ENCODE results near the gene MIB1. TPM values are rescaled to one million over a fixed set of nuclear protein-coding genes. Genes with fewer than 3 reads are reported as not detected.

The MIB1 gene
- total RNA-seq, 1 donor from 2014 or later = 228 TPM

DNA sequence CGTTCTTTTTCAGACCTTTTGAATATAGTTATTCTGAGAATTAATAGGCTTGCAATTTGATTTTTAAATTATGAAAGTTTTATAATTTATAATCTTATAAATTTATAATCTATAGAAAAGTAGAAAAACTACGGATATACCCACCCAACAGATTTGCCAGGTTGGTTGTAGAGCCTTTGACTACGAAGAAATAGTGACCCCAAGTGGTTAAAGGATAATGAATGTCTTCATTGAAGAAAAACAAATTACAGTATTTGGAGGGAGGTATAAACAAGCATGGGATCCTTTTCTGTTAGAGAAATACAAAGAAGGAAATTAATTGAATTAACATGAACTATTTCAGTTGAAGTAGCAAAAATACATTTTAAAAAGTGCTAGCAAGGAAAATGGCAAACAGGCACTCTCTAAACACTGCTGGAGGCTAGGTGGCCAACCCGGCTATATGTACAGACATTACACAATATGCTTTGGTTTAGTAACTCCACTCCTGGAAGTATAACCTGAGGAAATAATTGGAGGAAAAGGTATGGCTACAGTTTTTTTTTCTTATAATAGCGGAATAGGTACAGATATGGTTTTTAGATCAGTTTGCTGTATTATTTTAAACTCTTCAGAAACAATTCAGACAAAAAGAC lies 110.9 kb downstream of the MIB1 start:
- Mint-ChIP-seq H3K27ac (ENCODE audit: unreplicated experiment) (no peak overlapping the region), H3K4me3 (ENCODE audit: unreplicated experiment) (no peak overlapping the region), H3K27me3 (ENCODE audit: unreplicated experiment) (no peaks in the 10 kb centered on the region), H3K9me3 (ENCODE audit: unreplicated experiment) (no peaks in the 10 kb centered on the region), H3K36me3 (ENCODE audit: unreplicated experiment) (peaks cover 3% of the 10 kb centered on the region), H3K4me1 (ENCODE audit: low read depth, unreplicated experiment) (peaks cover 8% of the 10 kb centered on the region)
- TF ChIP-seq, protein P1, sequence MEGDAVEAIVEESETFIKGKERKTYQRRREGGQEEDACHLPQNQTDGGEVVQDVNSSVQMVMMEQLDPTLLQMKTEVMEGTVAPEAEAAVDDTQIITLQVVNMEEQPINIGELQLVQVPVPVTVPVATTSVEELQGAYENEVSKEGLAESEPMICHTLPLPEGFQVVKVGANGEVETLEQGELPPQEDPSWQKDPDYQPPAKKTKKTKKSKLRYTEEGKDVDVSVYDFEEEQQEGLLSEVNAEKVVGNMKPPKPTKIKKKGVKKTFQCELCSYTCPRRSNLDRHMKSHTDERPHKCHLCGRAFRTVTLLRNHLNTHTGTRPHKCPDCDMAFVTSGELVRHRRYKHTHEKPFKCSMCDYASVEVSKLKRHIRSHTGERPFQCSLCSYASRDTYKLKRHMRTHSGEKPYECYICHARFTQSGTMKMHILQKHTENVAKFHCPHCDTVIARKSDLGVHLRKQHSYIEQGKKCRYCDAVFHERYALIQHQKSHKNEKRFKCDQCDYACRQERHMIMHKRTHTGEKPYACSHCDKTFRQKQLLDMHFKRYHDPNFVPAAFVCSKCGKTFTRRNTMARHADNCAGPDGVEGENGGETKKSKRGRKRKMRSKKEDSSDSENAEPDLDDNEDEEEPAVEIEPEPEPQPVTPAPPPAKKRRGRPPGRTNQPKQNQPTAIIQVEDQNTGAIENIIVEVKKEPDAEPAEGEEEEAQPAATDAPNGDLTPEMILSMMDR (IDR thresholded peaks at IDR 0.05; ENCODE audit: partially characterized antibody, unreplicated experiment) = no peak
- no peak for DNase-seq

DNA sequence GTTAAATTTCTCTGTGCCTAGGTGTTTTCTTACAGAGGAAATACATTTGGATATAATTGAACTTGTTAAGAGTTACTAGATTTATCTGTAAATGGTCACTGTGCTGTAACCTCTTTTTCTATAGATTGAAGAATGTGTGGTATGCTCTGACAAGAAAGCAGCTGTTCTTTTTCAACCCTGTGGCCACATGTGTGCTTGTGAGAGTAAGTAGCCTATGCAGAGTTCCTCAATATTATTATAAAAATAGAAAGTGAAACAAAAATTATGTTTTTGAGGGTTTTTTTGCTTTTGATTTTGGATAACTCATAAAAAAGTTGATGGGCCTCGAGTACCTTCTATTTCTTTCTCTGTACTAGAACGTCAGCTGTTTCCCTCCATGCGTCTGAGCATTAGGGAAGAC lies 112.4 kb downstream of the MIB1 start:
- Mint-ChIP-seq H3K4me3 (ENCODE audit: unreplicated experiment) (no peak overlapping the region), H3K27me3 (ENCODE audit: unreplicated experiment) (no peaks in the 10 kb centered on the region), H3K27ac (ENCODE audit: unreplicated experiment) (peak overlapping the region; percentile 31), H3K4me1 (ENCODE audit: low read depth, unreplicated experiment) (peaks cover 8% of the 10 kb centered on the region), H3K9me3 (ENCODE audit: unreplicated experiment) (no peaks in the 10 kb centered on the region), H3K36me3 (ENCODE audit: unreplicated experiment) (no peaks in the 10 kb centered on the region)
- DNase-seq = no peak
- TF ChIP-seq, protein P1 (IDR thresholded peaks at IDR 0.05; ENCODE audit: partially characterized antibody, unreplicated experiment) = no peak

DNA sequence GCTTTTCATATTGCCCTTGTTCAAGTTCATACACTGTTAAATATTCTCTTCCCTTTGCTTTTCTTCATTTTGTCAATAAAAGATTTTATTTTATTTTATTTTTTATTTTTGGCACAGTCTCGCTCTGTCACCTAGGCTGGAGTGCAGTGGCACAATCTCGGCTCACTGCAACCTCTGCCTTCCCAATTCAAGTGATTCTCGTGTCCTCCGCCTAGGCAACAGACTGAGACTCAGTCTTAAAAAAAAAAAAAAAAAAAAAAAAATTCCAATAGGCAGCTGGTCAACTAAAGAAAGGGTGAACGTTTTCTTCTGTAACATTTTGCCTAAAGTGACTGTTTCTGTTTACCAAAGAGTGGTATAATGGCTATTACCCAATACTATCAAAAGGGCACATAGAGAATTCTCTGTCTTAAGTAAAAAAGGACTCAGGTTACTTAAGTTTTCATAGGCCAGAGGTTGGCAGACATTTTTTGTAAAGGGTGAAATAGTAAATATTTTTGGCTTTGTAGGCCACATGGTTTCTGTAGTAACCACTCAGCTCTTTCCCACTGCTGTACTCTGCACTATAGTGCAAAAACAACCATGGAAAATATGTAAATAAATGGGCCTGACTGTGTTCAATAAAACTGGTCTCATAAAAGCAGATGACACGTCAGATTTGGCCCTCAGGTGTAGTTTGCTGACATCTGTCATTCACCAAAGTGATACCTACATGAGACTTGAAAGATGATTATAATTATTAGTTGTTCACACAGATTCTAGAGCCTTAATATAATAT lies 113.4 kb downstream of the MIB1 start:
- TF ChIP-seq, protein P1 (IDR thresholded peaks at IDR 0.05; ENCODE audit: partially characterized antibody, unreplicated experiment) = no peak
- Mint-ChIP-seq H3K4me3 (ENCODE audit: unreplicated experiment) (no peak overlapping the region), H3K36me3 (ENCODE audit: unreplicated experiment) (no peaks in the 10 kb centered on the region), H3K4me1 (ENCODE audit: low read depth, unreplicated experiment) (peaks cover 7% of the 10 kb centered on the region), H3K9me3 (ENCODE audit: unreplicated experiment) (no peaks in the 10 kb centered on the region), H3K27ac (ENCODE audit: unreplicated experiment) (no peak overlapping the region), H3K27me3 (ENCODE audit: unreplicated experiment) (no peaks in the 10 kb centered on the region)
- DNase-seq = no peak

DNA sequence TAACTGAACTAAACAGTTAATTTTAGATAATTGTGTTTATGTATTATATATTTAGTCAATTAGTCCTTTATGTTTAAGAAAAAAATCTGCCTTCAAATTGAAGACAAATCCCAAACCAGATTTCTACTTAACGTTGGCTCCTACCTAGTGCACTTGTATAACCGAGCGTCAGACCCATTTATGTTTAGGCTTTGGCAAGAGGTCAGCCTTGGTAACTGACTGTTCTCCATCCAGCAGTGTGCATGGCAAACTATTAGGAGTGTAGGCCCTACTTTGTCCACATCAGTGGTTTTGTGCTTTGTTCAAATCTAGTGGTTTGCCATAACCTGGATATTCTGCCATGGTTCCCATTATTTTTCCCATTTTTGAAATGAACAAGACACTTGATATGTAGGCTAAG lies 114.8 kb downstream of the MIB1 start:
- Mint-ChIP-seq H3K27ac (ENCODE audit: unreplicated experiment) (no peak overlapping the region), H3K27me3 (ENCODE audit: unreplicated experiment) (no peaks in the 10 kb centered on the region), H3K36me3 (ENCODE audit: unreplicated experiment) (no peaks in the 10 kb centered on the region), H3K4me1 (ENCODE audit: low read depth, unreplicated experiment) (peaks cover 4% of the 10 kb centered on the region), H3K9me3 (ENCODE audit: unreplicated experiment) (no peaks in the 10 kb centered on the region), H3K4me3 (ENCODE audit: unreplicated experiment) (no peak overlapping the region)
- TF ChIP-seq, protein P1 (IDR thresholded peaks at IDR 0.05; ENCODE audit: partially characterized antibody, unreplicated experiment) = no peak
- no peak for DNase-seq

DNA sequence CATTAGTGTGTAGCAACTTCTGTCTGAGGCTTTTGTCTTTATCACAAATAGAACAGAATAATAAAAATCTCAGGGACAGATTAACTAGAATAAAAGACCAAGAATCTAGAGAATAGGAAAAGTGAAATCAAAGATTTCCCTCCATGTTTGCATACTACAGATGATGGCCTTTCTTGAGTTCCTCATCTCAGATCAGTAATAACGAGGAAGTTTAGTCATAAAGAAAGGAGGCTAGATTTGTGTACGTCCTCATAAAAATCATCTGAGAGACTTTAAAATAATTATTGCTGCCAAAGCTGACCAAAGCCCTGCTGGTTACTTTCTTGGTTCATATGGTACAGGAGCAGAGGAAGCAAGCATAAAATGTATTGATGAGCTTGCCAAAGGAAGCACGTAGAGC lies 117.3 kb downstream of the MIB1 start:
- H3K27ac Mint-ChIP-seq (ENCODE audit: unreplicated experiment) = no peak overlapping the region
- TF ChIP-seq, protein P1 (IDR thresholded peaks at IDR 0.05; ENCODE audit: partially characterized antibody, unreplicated experiment) = no peak
- no peak for DNase-seq
- H3K36me3 Mint-ChIP-seq (ENCODE audit: unreplicated experiment) = no peaks in the 10 kb centered on the region
- no peak overlapping the region for H3K4me3 Mint-ChIP-seq (ENCODE audit: unreplicated experiment)
- H3K9me3 Mint-ChIP-seq (ENCODE audit: unreplicated experiment) = no peaks in the 10 kb centered on the region
- H3K4me1 Mint-ChIP-seq (ENCODE audit: low read depth, unreplicated experiment) = no peaks in the 10 kb centered on the region
- peaks cover under 1% of the 10 kb centered on the region for H3K27me3 Mint-ChIP-seq (ENCODE audit: unreplicated experiment)
